ENCODE data around the gene CASP7. TPM values are rescaled to one million over a fixed set of nuclear protein-coding genes. Genes with fewer than 3 reads are reported as not detected.

The CASP7 gene
- total RNA-seq, 1 donor from 2014 or later, result not detected

- no peak for DNase-seq
- H3K27ac Mint-ChIP-seq (ENCODE audit: unreplicated experiment), result no peak overlapping the region
- H3K9me3 Mint-ChIP-seq (ENCODE audit: unreplicated experiment), result no peaks in the 10 kb centered on the region
- no peak overlapping the region for H3K4me3 Mint-ChIP-seq (ENCODE audit: unreplicated experiment)
- H3K36me3 Mint-ChIP-seq (ENCODE audit: unreplicated experiment), result no peaks in the 10 kb centered on the region
- H3K27me3 Mint-ChIP-seq (ENCODE audit: unreplicated experiment), result peaks cover 8% of the 10 kb centered on the region
- no peak for TF ChIP-seq CTCF (IDR thresholded peaks at IDR 0.05; ENCODE audit: partially characterized antibody, unreplicated experiment)
- H3K4me1 Mint-ChIP-seq (ENCODE audit: low read depth, unreplicated experiment), result peaks cover 4% of the 10 kb centered on the region
Observed at GRCh38 chr10:113713640-113713982, 33.9 kb downstream of the CASP7 start.

DNA sequence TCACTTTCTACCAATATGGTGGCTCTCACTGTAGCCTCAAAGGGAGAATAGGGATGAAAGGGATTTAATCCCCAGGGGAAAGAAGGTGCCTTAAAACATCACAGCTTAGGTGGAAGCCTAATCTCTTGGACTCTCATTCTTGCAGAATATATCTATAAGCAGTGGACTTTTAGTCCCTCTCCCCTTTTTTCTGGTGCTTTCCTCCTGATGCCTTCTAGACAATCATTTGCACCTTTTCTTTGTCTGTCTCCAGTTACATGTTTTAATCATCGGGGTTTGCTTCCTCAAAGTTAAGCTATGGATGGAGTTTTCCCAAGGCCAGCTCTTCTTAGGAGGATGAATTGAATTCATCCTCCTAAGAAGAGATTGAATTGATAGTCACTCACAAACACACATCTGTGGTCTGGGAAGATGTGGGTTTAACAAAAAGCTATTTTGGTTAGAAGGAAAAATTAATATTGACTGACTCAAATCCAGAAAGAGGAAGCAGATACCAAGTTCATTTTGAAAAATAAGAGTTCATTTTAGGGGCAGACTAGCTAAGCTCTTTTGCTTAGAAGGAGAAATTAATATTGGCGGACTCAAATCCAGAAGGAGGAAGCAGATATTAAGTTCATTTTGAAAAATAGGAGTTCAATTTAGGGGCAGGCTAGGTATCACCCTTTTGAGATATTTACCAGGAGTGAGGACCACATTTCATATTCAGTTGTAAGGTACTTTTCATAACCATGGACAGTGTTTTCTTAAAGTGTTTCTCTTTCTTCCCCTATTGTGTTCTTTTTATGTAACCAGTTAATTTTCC is 36.6 kb downstream of the CASP7 start:
- Mint-ChIP-seq H3K4me3 (ENCODE audit: unreplicated experiment) (no peak overlapping the region), H3K4me1 (ENCODE audit: low read depth, unreplicated experiment) (peaks cover under 1% of the 10 kb centered on the region), H3K36me3 (ENCODE audit: unreplicated experiment) (no peaks in the 10 kb centered on the region), H3K9me3 (ENCODE audit: unreplicated experiment) (no peaks in the 10 kb centered on the region), H3K27ac (ENCODE audit: unreplicated experiment) (no peak overlapping the region), H3K27me3 (ENCODE audit: unreplicated experiment) (peaks cover 4% of the 10 kb centered on the region)
- no peak for TF ChIP-seq CTCF (IDR thresholded peaks at IDR 0.05; ENCODE audit: partially characterized antibody, unreplicated experiment)
- DNase-seq, result no peak

- Mint-ChIP-seq H3K4me3 (ENCODE audit: unreplicated experiment) (no peak overlapping the region), H3K36me3 (ENCODE audit: unreplicated experiment) (no peaks in the 10 kb centered on the region), H3K27me3 (ENCODE audit: unreplicated experiment) (peaks cover 4% of the 10 kb centered on the region), H3K4me1 (ENCODE audit: low read depth, unreplicated experiment) (no peaks in the 10 kb centered on the region), H3K27ac (ENCODE audit: unreplicated experiment) (no peak overlapping the region), H3K9me3 (ENCODE audit: unreplicated experiment) (no peaks in the 10 kb centered on the region)
- no peak for DNase-seq
- no peak for TF ChIP-seq CTCF (IDR thresholded peaks at IDR 0.05; ENCODE audit: partially characterized antibody, unreplicated experiment)
Observed at GRCh38 chr10:113718969-113719822, 39.5 kb downstream of the CASP7 start.

GRCh38 chr10:113720386-113720785 is 40.7 kb downstream of the CASP7 start:
- DNase-seq, result no peak
- TF ChIP-seq CTCF (IDR thresholded peaks at IDR 0.05; ENCODE audit: partially characterized antibody, unreplicated experiment), result no peak
- no peaks in the 10 kb centered on the region for H3K9me3 Mint-ChIP-seq (ENCODE audit: unreplicated experiment)
- peaks cover 4% of the 10 kb centered on the region for H3K27me3 Mint-ChIP-seq (ENCODE audit: unreplicated experiment)
- H3K36me3 Mint-ChIP-seq (ENCODE audit: unreplicated experiment), result no peaks in the 10 kb centered on the region
- no peaks in the 10 kb centered on the region for H3K4me1 Mint-ChIP-seq (ENCODE audit: low read depth, unreplicated experiment)
- H3K27ac Mint-ChIP-seq (ENCODE audit: unreplicated experiment), result no peak overlapping the region
- H3K4me3 Mint-ChIP-seq (ENCODE audit: unreplicated experiment), result no peak overlapping the region

Data from glutamatergic neuron (in vitro differentiated cells).